HEK293T (cell line): ENCODE measurements around the gene LRP1-AS.

Experiments used
- BHLHE40 ChIP-seq: fragments of 450-650 bp; IDR thresholded peaks from 2 replicates; pipeline ENCODE4 v1.6.1; 2016; ENCODE audit warnings: mild to moderate bottlenecking, moderate library complexity, borderline replicate concordance
- FOXA1 ChIP-seq: fragments of 450-650 bp; IDR thresholded peaks from 2 replicates; pipeline ENCODE4 v1.6.1; 2016; ENCODE audit warnings: mild to moderate bottlenecking
- L3MBTL2 ChIP-seq: fragments of 450-650 bp; conservative IDR thresholded peaks from 2 replicates; pipeline ENCODE4 v1.6.1; 2016; ENCODE audit warnings: mild to moderate bottlenecking
- NFRKB ChIP-seq: fragments of 450-650 bp; IDR thresholded peaks from 2 replicates; pipeline ENCODE4 v1.6.1; 2016; ENCODE audit warnings: mild to moderate bottlenecking, moderate library complexity
- SP1 ChIP-seq: fragments of 450-650 bp; IDR thresholded peaks from 2 replicates; pipeline ENCODE4 v1.6.1; 2017

GRCh38 chr12:57149245-57149900, 2.0 kb upstream of the LRP1-AS start:
- TF ChIP-seq BHLHE40: no peak
- TF ChIP-seq L3MBTL2: no peak
- no peak for TF ChIP-seq SP1
- no peak for TF ChIP-seq FOXA1
- TF ChIP-seq NFRKB: no peak
